GM23248 (cell line): ENCODE data around the gene NIPAL4. TPM values are rescaled to one million over a fixed set of nuclear protein-coding genes. Genes with fewer than 3 reads are reported as not detected.

Experiments used
- DNase-seq: peaks from one replicate; pipeline ENCODE4 v3.0.0-alpha.2; 2015
- H2AFZ ChIP-seq: fragments of 200-600 bp; sonication (generic); 2 replicates; pipeline ENCODE4 v1.6.1; 2016; ENCODE audit warnings: antibody characterized with exemption
- H3F3A ChIP-seq: fragments of 200-600 bp; sonication (generic); 2 replicates; pipeline ENCODE4 v1.6.1; 2016; ENCODE audit warnings: mild to moderate bottlenecking, antibody characterized with exemption, mixed run types; ENCODE audit not compliant: insufficient read depth
- H3K27ac ChIP-seq: fragments of 200-600 bp; sonication (generic); 2 replicates; pipeline ENCODE4 v1.5.1; 2016; ENCODE audit warnings: mild to moderate bottlenecking
- H3K27me3 ChIP-seq: fragments of 200-600 bp; sonication (generic); replicated peaks from 2 replicates; pipeline ENCODE4 v1.6.1; 2016; ENCODE audit warnings: mild to moderate bottlenecking; ENCODE audit not compliant: insufficient read depth
- H3K36me3 ChIP-seq: fragments of 200-600 bp; sonication (generic); 2 replicates; pipeline ENCODE4 v1.6.1; 2016; ENCODE audit warnings: low read depth, mild to moderate bottlenecking
- H3K4me1 ChIP-seq: fragments of 200-600 bp; sonication (generic); 2 replicates; pipeline ENCODE4 v1.6.1; 2016; ENCODE audit warnings: mild to moderate bottlenecking; ENCODE audit not compliant: insufficient read depth
- H3K4me2 ChIP-seq: fragments of 200-600 bp; sonication (generic); one replicate; pipeline ENCODE4 v1.6.1; 2016; ENCODE audit warnings: mild to moderate bottlenecking; ENCODE audit not compliant: unreplicated experiment
- H3K4me3 ChIP-seq: fragments of 200-600 bp; sonication (generic); 2 replicates; pipeline ENCODE4 v1.5.1; 2016; ENCODE audit warnings: mild to moderate bottlenecking
- H3K79me2 ChIP-seq: fragments of 200-600 bp; sonication (generic); 2 replicates; pipeline ENCODE4 v1.6.1; 2016; ENCODE audit warnings: mild to moderate bottlenecking; ENCODE audit not compliant: insufficient read depth
- H3K9ac ChIP-seq: fragments of 200-600 bp; sonication (generic); 2 replicates; pipeline ENCODE4 v1.6.1; 2016; ENCODE audit warnings: mild to moderate bottlenecking
- H3K9me2 ChIP-seq: fragments of 200-600 bp; sonication (generic); 2 replicates; pipeline ENCODE4 v1.6.1; 2016; ENCODE audit warnings: mixed run types, mild to moderate bottlenecking, moderate library complexity; ENCODE audit not compliant: insufficient read depth
- H3K9me3 ChIP-seq: fragments of 200-600 bp; sonication (generic); one replicate; pipeline ENCODE4 v1.6.1; 2017; ENCODE audit warnings: low read depth
- H4K20me1 ChIP-seq: fragments of 200-600 bp; sonication (generic); 2 replicates; pipeline ENCODE4 v1.6.0; 2016; ENCODE audit not compliant: insufficient read depth
- EZH2 ChIP-seq: fragments of 200-600 bp; sonication (generic); IDR thresholded peaks from 2 replicates; pipeline ENCODE4 v1.6.1; 2018; ENCODE audit warnings: antibody characterized with exemption, mild to moderate bottlenecking; ENCODE audit not compliant: insufficient read depth, poor library complexity, severe bottlenecking
- EZH2phosphoT487 ChIP-seq: fragments of 200-600 bp; sonication (generic); IDR thresholded peaks from 2 replicates; pipeline ENCODE4 v1.6.1; 2018; ENCODE audit warnings: antibody characterized with exemption, moderate library complexity, mild to moderate bottlenecking, low read depth; ENCODE audit not compliant: insufficient read depth
- WGBS, 2 experiments: methylation state at CpG; one replicate each; pipeline ENCODE4 v1.1.6; 2015 to 2017; ENCODE audit warnings: low lambda C conversion rate in 2 of 2, low coverage in 1 of 2; ENCODE audit errors: missing lambda C conversion rate in 2 of 2; 5-methylcytosine and 5-hydroxymethylcytosine counted together
- in situ Hi-C: fragments of 300-500 bp; cut with MboI; formaldehyde crosslinking; loops from 2 replicates; pipeline ENCODE4 v1.15.0; 2020
- polyA plus RNA-seq: library from polyadenylated mRNA; unstranded; fragments of >200 nt; fragmentation: Nextera tagmentation; extraction: Ambion mirVana; gene quantifications from 2 replicates; pipeline ENCODE4 v1.2.1, GENCODE V29; 2016
- total RNA-seq: library from RNA; depleted of rRNA; stranded (reverse); fragments of >200 nt; shearing (Covaris generic); gene quantifications from 2 replicates; pipeline ENCODE4 v1.2.3, GENCODE V29; 2014

NIPAL4 gene
- total and polyA plus RNA-seq, 2 experiments from 2014 or later, result not detected

- TF ChIP-seq EZH2phosphoT487 (no peak), EZH2 (no peak)
- Histone ChIP-seq H3K36me3 (no peaks in the 10 kb centered on the region; the same call in 1 of the 2 replicates), H3K9ac (no peak overlapping the region), H3K9me3 (no peaks in the 10 kb centered on the region), H3K4me3 (no peak overlapping the region), H3K79me2 (no peaks in the 10 kb centered on the region), H2AFZ (no peak overlapping the region), H3K9me2 (no peaks in the 10 kb centered on the region), H3K4me1 (peaks cover 23% of the 10 kb centered on the region), H3K4me2 (no peak overlapping the region), H3K27ac (no peak overlapping the region), H3K27me3 (no peaks in the 10 kb centered on the region), H4K20me1 (no peaks in the 10 kb centered on the region), H3F3A (peaks cover 28% of the 10 kb centered on the region)
- DNase-seq, result no peak
- WGBS, 2 experiments, result 98 to 99% methylated on average over 9 of the region's 9 CpGs
- in situ Hi-C loops, result no loop called here
These were observed 49.1 kb downstream of the NIPAL4 start for GRCh38 chr5:157509093-157509492.

- no peak overlapping the region for H3K4me3 ChIP-seq
- no peaks in the 10 kb centered on the region for H3K79me2 ChIP-seq
- H3K27ac ChIP-seq, result no peak overlapping the region
- H3K27me3 ChIP-seq, result no peaks in the 10 kb centered on the region
- no peaks in the 10 kb centered on the region for H4K20me1 ChIP-seq
- H2AFZ ChIP-seq, result no peak overlapping the region
- H3F3A ChIP-seq, result peaks cover 28% of the 10 kb centered on the region
- H3K4me1 ChIP-seq, result peaks cover 23% of the 10 kb centered on the region
- in situ Hi-C loops, result no loop called here
- DNase-seq, result no peak
- no peaks in the 10 kb centered on the region for H3K9me2 ChIP-seq
- no peak for TF ChIP-seq EZH2phosphoT487
- no peak for TF ChIP-seq EZH2
- H3K4me2 ChIP-seq, result no peak overlapping the region
- H3K9me3 ChIP-seq, result no peaks in the 10 kb centered on the region
- H3K36me3 ChIP-seq, result no peaks in the 10 kb centered on the region; the same call in 1 of the 2 replicates
- H3K9ac ChIP-seq, result no peak overlapping the region
These were observed 49.6 kb downstream of the NIPAL4 start for GRCh38 chr5:157509587-157509986.

GRCh38 chr5:157510682-157511081, 50.7 kb downstream of the NIPAL4 start:
- Histone ChIP-seq H3F3A (peaks cover 30% of the 10 kb centered on the region), H2AFZ (no peak overlapping the region), H3K4me1 (peaks cover 25% of the 10 kb centered on the region), H3K27ac (peak overlapping the region; percentile 78), H3K9me3 (no peaks in the 10 kb centered on the region), H3K36me3 (no peaks in the 10 kb centered on the region), H3K4me2 (peak overlapping the region; percentile 38), H4K20me1 (no peaks in the 10 kb centered on the region), H3K9ac (no peak overlapping the region), H3K4me3 (no peak overlapping the region), H3K27me3 (no peaks in the 10 kb centered on the region), H3K79me2 (no peaks in the 10 kb centered on the region), H3K9me2 (no peaks in the 10 kb centered on the region)
- no peak for DNase-seq
- WGBS, 2 experiments, result 89 to 90% methylated on average over 5 of the region's 5 CpGs
- in situ Hi-C loops, result no loop called here
- TF ChIP-seq EZH2phosphoT487 (no peak), EZH2 (no peak)

- Histone ChIP-seq H3K9ac (peak overlapping the region; percentile 53), H2AFZ (no peak overlapping the region), H3K4me1 (peaks cover 37% of the 10 kb centered on the region)
These were observed 51.9 kb downstream of the NIPAL4 start for GRCh38 chr5:157511651-157512644.

More at GRCh38 chr5:157511651-157512644, 51.9 kb downstream of the NIPAL4 start:
- no peaks in the 10 kb centered on the region for H3K27me3 ChIP-seq
- no peaks in the 10 kb centered on the region for H3K36me3 ChIP-seq
- no peaks in the 10 kb centered on the region for H3K79me2 ChIP-seq
- WGBS, 2 experiments, result 0 to 1% methylated on average over 9 of the region's 9 CpGs
- H3F3A ChIP-seq, result peaks cover 40% of the 10 kb centered on the region
- no peaks in the 10 kb centered on the region for H4K20me1 ChIP-seq
- TF ChIP-seq EZH2 (no peak), EZH2phosphoT487 (no peak)
- no peaks in the 10 kb centered on the region for H3K9me2 ChIP-seq
- H3K4me3 ChIP-seq, result peak overlapping the region; percentile 21; the same call in 1 of the 2 replicates
- H3K4me2 ChIP-seq, result peak overlapping the region; percentile 44
- peak overlapping the region; percentile 78 for H3K27ac ChIP-seq
- DNase-seq, result peak; percentile 99
- no peaks in the 10 kb centered on the region for H3K9me3 ChIP-seq
- in situ Hi-C loops, result no loop called here
